ENCODE results near the gene GNGT2. TPM values are rescaled to one million over a fixed set of nuclear protein-coding genes. Genes with fewer than 3 reads are reported as not detected.
A peak's percentile ranks its signal among the peaks of the same experiment; 100 is the strongest.

Gene GNGT2
- total RNA-seq, 1 experiment from 2014 or later, result 9.4 TPM

GRCh38 chr17:49191917-49192741 lies 18.2 kb downstream of the GNGT2 start:
- no peaks in the 10 kb centered on the region for H4K20me1 ChIP-seq (ENCODE audit: insufficient read depth)
- intact Hi-C loops (cut with micrococcal nuclease; ENCODE audit: unreplicated experiment), result loop anchor here (5.0 to 10.0 kb wide), 3 partner anchors 35 to 297 kb away; partner anchors contain the start of gene ATP5MC1
- BruUV-seq (replicated peaks), result no TSS peak
- POLR2A ChIA-PET (ENCODE audit: unreplicated experiment), result interaction anchor here (0.6 to 1.2 kb wide), 6 partner anchors 17 to 596 kb away, joined by 3 to 6 read pairs (median 4); partner anchors contain the start of gene KAT7
- H2AFZ ChIP-seq, result peak overlapping the region; percentile 93
- H3K36me3 ChIP-seq (ENCODE audit: low read depth), result no peaks in the 10 kb centered on the region
- no peaks in the 10 kb centered on the region for H3K27me3 ChIP-seq (ENCODE audit: insufficient read depth, low read depth)
- peaks cover 12% of the 10 kb centered on the region for H3K4me1 ChIP-seq (replicated peaks; ENCODE audit: insufficient read depth)
- TF ChIP-seq EZH2 (IDR thresholded peaks at IDR 0.05; ENCODE audit: low read depth), result no peak
- TF ChIP-seq, protein P1, sequence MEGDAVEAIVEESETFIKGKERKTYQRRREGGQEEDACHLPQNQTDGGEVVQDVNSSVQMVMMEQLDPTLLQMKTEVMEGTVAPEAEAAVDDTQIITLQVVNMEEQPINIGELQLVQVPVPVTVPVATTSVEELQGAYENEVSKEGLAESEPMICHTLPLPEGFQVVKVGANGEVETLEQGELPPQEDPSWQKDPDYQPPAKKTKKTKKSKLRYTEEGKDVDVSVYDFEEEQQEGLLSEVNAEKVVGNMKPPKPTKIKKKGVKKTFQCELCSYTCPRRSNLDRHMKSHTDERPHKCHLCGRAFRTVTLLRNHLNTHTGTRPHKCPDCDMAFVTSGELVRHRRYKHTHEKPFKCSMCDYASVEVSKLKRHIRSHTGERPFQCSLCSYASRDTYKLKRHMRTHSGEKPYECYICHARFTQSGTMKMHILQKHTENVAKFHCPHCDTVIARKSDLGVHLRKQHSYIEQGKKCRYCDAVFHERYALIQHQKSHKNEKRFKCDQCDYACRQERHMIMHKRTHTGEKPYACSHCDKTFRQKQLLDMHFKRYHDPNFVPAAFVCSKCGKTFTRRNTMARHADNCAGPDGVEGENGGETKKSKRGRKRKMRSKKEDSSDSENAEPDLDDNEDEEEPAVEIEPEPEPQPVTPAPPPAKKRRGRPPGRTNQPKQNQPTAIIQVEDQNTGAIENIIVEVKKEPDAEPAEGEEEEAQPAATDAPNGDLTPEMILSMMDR (conservative IDR thresholded peaks at IDR 0.05), result peak; percentile 40; the same call in 1 of the 2 replicates
- H3K27ac ChIP-seq, result peak overlapping the region; percentile 87
- H3K4me3 ChIP-seq, result peak overlapping the region; percentile 74
- peaks cover 21% of the 10 kb centered on the region for H3F3A ChIP-seq (ENCODE audit: insufficient read depth, low read depth)
- no peaks in the 10 kb centered on the region for H3K9me3 ChIP-seq (ENCODE audit: insufficient read depth, low read depth)
- CTCF ChIA-PET, result interaction anchor here (0.6 to 0.9 kb wide), 2 partner anchors 37 to 145 kb away, joined by 3 to 4 read pairs; no protein-coding TSS in a partner anchor
- peak overlapping the region; percentile 87 for H3K4me2 ChIP-seq
- H3K9me2 ChIP-seq (ENCODE audit: insufficient read depth), result no peaks in the 10 kb centered on the region
- no peaks in the 10 kb centered on the region for H3K79me2 ChIP-seq (ENCODE audit: low read depth)
- DNase-seq, result peak; percentile 82 to 91

GRCh38 chr17:49191409-49191916 lies 18.9 kb downstream of the GNGT2 start:
- Histone ChIP-seq H3K9me2 (ENCODE audit: insufficient read depth) (no peaks in the 10 kb centered on the region), H3K79me2 (ENCODE audit: low read depth) (no peaks in the 10 kb centered on the region), H3K36me3 (ENCODE audit: low read depth) (no peaks in the 10 kb centered on the region), H2AFZ (peak overlapping the region; percentile 93), H3K27ac (peak overlapping the region; percentile 87), H3K9me3 (ENCODE audit: insufficient read depth, low read depth) (no peaks in the 10 kb centered on the region; the same call in 1 of the 2 replicates), H3K27me3 (ENCODE audit: insufficient read depth, low read depth) (no peaks in the 10 kb centered on the region), H3K4me1 (replicated peaks; ENCODE audit: insufficient read depth) (peaks cover 12% of the 10 kb centered on the region), H3K4me2 (peak overlapping the region; percentile 87), H3K4me3 (peak overlapping the region; percentile 74), H4K20me1 (ENCODE audit: insufficient read depth) (no peaks in the 10 kb centered on the region), H3F3A (ENCODE audit: insufficient read depth, low read depth) (peaks cover 19% of the 10 kb centered on the region)
- ChIA-PET CTCF (interaction anchor here (0.6 kb wide), 1 partner anchor 144 kb away, joined by 4 read pairs; no protein-coding TSS in a partner anchor), POLR2A (ENCODE audit: unreplicated experiment) (interaction anchor here (0.7 kb wide), 1 partner anchor 223 kb away, joined by 7 read pairs; the partner anchor contains the start of gene PHB1)
- no peak for DNase-seq
- intact Hi-C loops (cut with micrococcal nuclease; ENCODE audit: unreplicated experiment), result loop anchor here (5.0 to 10.0 kb wide), 3 partner anchors 36 to 297 kb away; partner anchors contain the start of gene ATP5MC1
- TF ChIP-seq EZH2 (IDR thresholded peaks at IDR 0.05; ENCODE audit: low read depth), result no peak
- TF ChIP-seq, protein P1 (conservative IDR thresholded peaks at IDR 0.05), result no peak
- no TSS peak for BruUV-seq (replicated peaks)

DNA sequence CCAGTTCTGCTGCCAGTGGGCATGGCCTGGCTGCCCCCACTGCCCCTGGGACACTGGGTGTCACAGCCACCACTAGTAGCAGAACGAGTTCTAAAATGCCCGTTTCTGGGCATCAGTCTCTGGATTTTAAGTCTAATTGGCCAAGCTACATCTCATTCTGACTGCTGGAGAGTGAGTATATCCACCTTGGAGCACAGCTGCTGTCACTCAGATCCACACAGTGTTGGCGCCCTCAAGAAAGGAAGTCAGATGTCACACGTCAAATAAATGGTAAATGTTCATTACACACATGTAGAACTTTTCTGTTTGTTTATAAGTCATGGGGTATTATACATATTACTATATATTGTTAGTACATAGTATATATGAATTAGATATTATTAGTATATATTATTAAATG lies 19.4 kb downstream of the GNGT2 start:
- no peaks in the 10 kb centered on the region for H3K36me3 ChIP-seq (ENCODE audit: low read depth)
- CTCF ChIA-PET, result no interaction called here
- no peaks in the 10 kb centered on the region for H3K79me2 ChIP-seq (ENCODE audit: low read depth)
- peak overlapping the region; percentile 87 for H3K4me2 ChIP-seq
- peaks cover under 1% of the 10 kb centered on the region; the same call in 1 of the 2 replicates for H3K9me3 ChIP-seq (ENCODE audit: insufficient read depth, low read depth)
- POLR2A ChIA-PET (ENCODE audit: unreplicated experiment), result interaction anchor here (0.7 kb wide), 2 partner anchors 51 to 224 kb away, joined by 3 to 7 read pairs; partner anchors contain the start of gene PHB1
- H3K27ac ChIP-seq, result no peak overlapping the region; the same call in 1 of the 2 replicates
- H3K4me1 ChIP-seq (replicated peaks; ENCODE audit: insufficient read depth), result peaks cover 12% of the 10 kb centered on the region
- H3K4me3 ChIP-seq, result no peak overlapping the region
- TF ChIP-seq, protein P1 (conservative IDR thresholded peaks at IDR 0.05), result no peak
- TF ChIP-seq EZH2 (IDR thresholded peaks at IDR 0.05; ENCODE audit: low read depth), result no peak
- H3K27me3 ChIP-seq (ENCODE audit: insufficient read depth, low read depth), result no peaks in the 10 kb centered on the region
- DNase-seq, result no peak
- no peaks in the 10 kb centered on the region for H3K9me2 ChIP-seq (ENCODE audit: insufficient read depth)
- peaks cover 14% of the 10 kb centered on the region for H3F3A ChIP-seq (ENCODE audit: insufficient read depth, low read depth)
- H2AFZ ChIP-seq, result 0 out of 2 replicates have a peak overlapping the region, but pooled peaks have one; percentile 7
- H4K20me1 ChIP-seq (ENCODE audit: insufficient read depth), result no peaks in the 10 kb centered on the region
- no TSS peak for BruUV-seq (replicated peaks)
- intact Hi-C loops (cut with micrococcal nuclease; ENCODE audit: unreplicated experiment), result loop anchor here (5.0 to 10.0 kb wide), 3 partner anchors 36 to 296 kb away; partner anchors contain the start of gene ATP5MC1

All from PC-9 (cell line).